Smooth muscle cell (in vitro differentiated cells): Measurements from ENCODE around the gene AQP12B. TPM values are rescaled to one million over a fixed set of nuclear protein-coding genes. Genes with fewer than 3 reads are reported as not detected.

Experiments used
- DNase-seq: peaks from one replicate; lab custom pipeline; 2025; ENCODE audit not compliant: unreplicated experiment; lab: John Stamatoyannopoulos, UW
- H2AFZ ChIP-seq: fragments of 200-600 bp; sonication (generic); 2 replicates; pipeline ENCODE4 v1.6.0; 2016; ENCODE audit warnings: antibody characterized with exemption, low read depth, mild to moderate bottlenecking
- H3F3A ChIP-seq: fragments of 200-600 bp; sonication (generic); 2 replicates; pipeline ENCODE4 v1.6.0; 2017; ENCODE audit warnings: antibody characterized with exemption, low read depth
- H3K27ac ChIP-seq: fragments of 200-600 bp; sonication (generic); 2 replicates; pipeline ENCODE4 v1.5.1; 2016; ENCODE audit warnings: low read depth, mild to moderate bottlenecking
- H3K27me3 ChIP-seq: fragments of 200-600 bp; sonication (generic); 2 replicates; pipeline ENCODE4 v1.6.1; 2016; ENCODE audit warnings: low read depth, mild to moderate bottlenecking
- H3K36me3 ChIP-seq: fragments of 200-600 bp; sonication (generic); 2 replicates; pipeline ENCODE4 v1.5.1; 2016; ENCODE audit warnings: low read depth
- H3K4me1 ChIP-seq: fragments of 200-600 bp; sonication (generic); 2 replicates; pipeline ENCODE4 v1.5.1; 2016; ENCODE audit warnings: low read depth
- H3K4me2 ChIP-seq: fragments of 200-600 bp; sonication (generic); 2 replicates; pipeline ENCODE4 v1.6.0; 2016; ENCODE audit warnings: mild to moderate bottlenecking
- H3K4me3 ChIP-seq: fragments of 200-600 bp; sonication (generic); 2 replicates; pipeline ENCODE4 v1.5.1; 2016; ENCODE audit warnings: mild to moderate bottlenecking
- H3K79me2 ChIP-seq: fragments of 200-600 bp; sonication (generic); 2 replicates; pipeline ENCODE4 v1.6.0; 2016; ENCODE audit warnings: low read depth, mild to moderate bottlenecking
- H3K9ac ChIP-seq: fragments of 200-600 bp; sonication (generic); 2 replicates; pipeline ENCODE4 v1.6.0; 2016; ENCODE audit warnings: low read depth
- H3K9me3 ChIP-seq: fragments of 200-600 bp; sonication (generic); replicated peaks from 2 replicates; pipeline ENCODE4 v1.5.1; 2016; ENCODE audit warnings: low read depth
- H4K20me1 ChIP-seq: fragments of 200-600 bp; sonication (generic); 2 replicates; pipeline ENCODE4 v1.6.0; 2016; ENCODE audit warnings: low read depth
- CTCF ChIP-seq: fragments of 200-600 bp; sonication (generic); IDR thresholded peaks from 2 replicates; pipeline ENCODE4 v1.5.1; 2017; ENCODE audit warnings: borderline replicate concordance, mild to moderate bottlenecking, antibody characterized with exemption; ENCODE audit not compliant: insufficient read depth, poor library complexity, severe bottlenecking
- WGBS: methylation state at CpG from one replicate; pipeline ENCODE4 v1.1.7; 2016; ENCODE audit warnings: low lambda C conversion rate; 5-methylcytosine and 5-hydroxymethylcytosine counted together
- polyA plus RNA-seq: library from polyadenylated mRNA; unstranded; fragments of >200 nt; fragmentation: Nextera tagmentation; extraction: Ambion mirVana; gene quantifications from 2 replicates; pipeline ENCODE4 v1.2.1, GENCODE V29; 2016
- total RNA-seq: library from RNA; depleted of rRNA; stranded (reverse); fragments of >200 nt; gene quantifications from 2 replicates; pipeline ENCODE4 v1.2.3, GENCODE V29; 2014

Gene AQP12B
- total and polyA plus RNA-seq, 2 experiments from 2014 or later = not detected

GRCh38 chr2:240672076-240672700 is 10.5 kb downstream of the AQP12B start:
- no peak overlapping the region for H3K9ac ChIP-seq
- no peak for TF ChIP-seq CTCF
- no peak overlapping the region for H2AFZ ChIP-seq
- H3K4me3 ChIP-seq = no peak overlapping the region
- no peaks in the 10 kb centered on the region for H3K9me3 ChIP-seq
- peaks cover 23% of the 10 kb centered on the region for H3K27me3 ChIP-seq
- no peaks in the 10 kb centered on the region for H3K4me1 ChIP-seq
- H3K79me2 ChIP-seq = no peaks in the 10 kb centered on the region
- no peak overlapping the region for H3K4me2 ChIP-seq
- no peaks in the 10 kb centered on the region for H3F3A ChIP-seq
- H3K36me3 ChIP-seq = no peaks in the 10 kb centered on the region
- WGBS = 89% methylated on average over 41 of the region's 46 CpGs
- DNase-seq = no peak
- H3K27ac ChIP-seq = no peak overlapping the region
- H4K20me1 ChIP-seq = no peaks in the 10 kb centered on the region

- no peak overlapping the region for H3K27ac ChIP-seq
- H3K4me2 ChIP-seq = no peak overlapping the region
- H3K4me3 ChIP-seq = no peak overlapping the region
- H3K4me1 ChIP-seq = no peaks in the 10 kb centered on the region
- peaks cover 35% of the 10 kb centered on the region for H3K27me3 ChIP-seq
- H2AFZ ChIP-seq = no peak overlapping the region
- no peaks in the 10 kb centered on the region for H3F3A ChIP-seq
- 75% methylated on average over 4 of the region's 4 CpGs for WGBS
- no peaks in the 10 kb centered on the region for H3K79me2 ChIP-seq
- no peaks in the 10 kb centered on the region for H4K20me1 ChIP-seq
- no peaks in the 10 kb centered on the region for H3K9me3 ChIP-seq
- TF ChIP-seq CTCF = no peak
- no peak overlapping the region for H3K9ac ChIP-seq
- no peaks in the 10 kb centered on the region for H3K36me3 ChIP-seq
- DNase-seq = no peak
These were observed 11.7 kb downstream of the AQP12B start for GRCh38 chr2:240670950-240671349.

- H3F3A ChIP-seq = no peaks in the 10 kb centered on the region
- WGBS = 86% methylated on average over 7 of the region's 7 CpGs
These were observed 12.3 kb downstream of the AQP12B start for GRCh38 chr2:240670402-240670801.

More at GRCh38 chr2:240670402-240670801, 12.3 kb downstream of the AQP12B start:
- Histone ChIP-seq H3K9ac (no peak overlapping the region), H4K20me1 (no peaks in the 10 kb centered on the region), H3K79me2 (no peaks in the 10 kb centered on the region), H3K4me1 (no peaks in the 10 kb centered on the region), H3K9me3 (no peaks in the 10 kb centered on the region), H3K27ac (no peak overlapping the region), H3K4me3 (no peak overlapping the region), H2AFZ (no peak overlapping the region), H3K27me3 (peaks cover 36% of the 10 kb centered on the region), H3K4me2 (no peak overlapping the region), H3K36me3 (no peaks in the 10 kb centered on the region)
- DNase-seq = no peak
- no peak for TF ChIP-seq CTCF
